HG02973 (cell line): ENCODE results near the gene EDA.
"Not testable (repeated sequence)": the region's sequence is repeated elsewhere in the genome, so short reads cannot be mapped to it uniquely, and the experiment has no call there.

ENCODE experiments used
- ATAC-seq: cut with Tn5 transposase; IDR thresholded peaks from one replicate; pipeline ENCODE4 v1.9.1; 2021; ENCODE audit warnings: moderate library complexity; ENCODE audit not compliant: unreplicated experiment

Gene EDA

DNA sequence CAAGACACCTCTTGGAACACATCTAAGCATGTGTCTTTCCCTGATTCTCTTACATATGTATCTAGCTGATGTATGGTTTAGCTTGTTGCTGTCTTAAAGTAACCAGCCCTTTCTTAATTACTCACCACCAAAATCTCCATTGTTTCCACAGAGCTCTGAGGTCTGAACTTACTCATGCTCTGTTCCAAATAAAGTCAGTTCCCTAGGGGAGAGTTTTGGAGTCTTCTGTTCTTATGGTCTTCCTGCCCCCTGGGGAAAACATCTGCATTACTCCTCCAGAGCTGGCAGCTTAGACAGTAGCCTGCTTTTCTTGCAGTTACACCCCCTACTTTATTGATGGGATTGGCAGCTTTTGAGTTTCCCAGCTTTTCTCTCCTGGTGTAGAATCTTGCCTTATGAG is 125.8 kb downstream of the EDA start:
- ATAC-seq: no peak

DNA sequence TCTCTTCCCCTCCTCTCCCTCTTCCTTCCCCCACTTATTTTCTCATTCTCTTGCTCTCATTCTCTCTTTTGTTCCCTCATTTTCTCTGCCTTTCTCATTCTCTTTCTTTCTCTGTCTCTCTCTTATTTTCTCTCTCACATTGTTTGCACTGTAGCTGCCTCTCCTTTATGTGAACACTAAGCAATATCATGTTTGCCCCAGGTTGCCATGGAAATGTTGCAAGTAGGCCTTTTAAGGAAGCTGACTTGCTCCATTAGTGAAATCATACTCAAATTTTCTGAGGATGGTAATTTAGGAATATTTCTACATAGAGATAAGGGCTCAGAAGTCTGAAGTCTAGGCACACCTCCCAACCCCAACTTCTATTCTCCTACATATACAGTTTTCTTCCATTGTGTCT is 130.1 kb downstream of the EDA start:
- ATAC-seq: no peak

DNA sequence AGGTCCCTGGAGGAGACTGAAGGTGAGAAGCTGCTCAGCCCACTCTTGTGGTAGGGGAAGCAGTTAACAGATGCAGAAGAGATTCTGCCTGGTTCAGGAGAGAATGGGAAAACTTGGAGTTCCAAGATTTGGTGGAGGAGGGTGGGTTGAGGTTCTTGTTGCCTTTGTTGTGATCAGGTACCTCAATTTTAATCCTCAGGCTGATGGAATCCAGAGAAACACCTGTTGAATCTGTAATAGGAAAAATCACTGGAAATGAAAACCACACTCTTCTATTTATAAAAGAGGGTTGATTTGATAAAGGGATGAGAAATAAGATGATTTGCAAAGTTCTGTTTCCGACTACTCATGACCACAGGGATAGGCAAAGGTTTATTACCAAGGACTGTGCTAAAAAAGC is 132.1 kb downstream of the EDA start:
- no peak for ATAC-seq

DNA sequence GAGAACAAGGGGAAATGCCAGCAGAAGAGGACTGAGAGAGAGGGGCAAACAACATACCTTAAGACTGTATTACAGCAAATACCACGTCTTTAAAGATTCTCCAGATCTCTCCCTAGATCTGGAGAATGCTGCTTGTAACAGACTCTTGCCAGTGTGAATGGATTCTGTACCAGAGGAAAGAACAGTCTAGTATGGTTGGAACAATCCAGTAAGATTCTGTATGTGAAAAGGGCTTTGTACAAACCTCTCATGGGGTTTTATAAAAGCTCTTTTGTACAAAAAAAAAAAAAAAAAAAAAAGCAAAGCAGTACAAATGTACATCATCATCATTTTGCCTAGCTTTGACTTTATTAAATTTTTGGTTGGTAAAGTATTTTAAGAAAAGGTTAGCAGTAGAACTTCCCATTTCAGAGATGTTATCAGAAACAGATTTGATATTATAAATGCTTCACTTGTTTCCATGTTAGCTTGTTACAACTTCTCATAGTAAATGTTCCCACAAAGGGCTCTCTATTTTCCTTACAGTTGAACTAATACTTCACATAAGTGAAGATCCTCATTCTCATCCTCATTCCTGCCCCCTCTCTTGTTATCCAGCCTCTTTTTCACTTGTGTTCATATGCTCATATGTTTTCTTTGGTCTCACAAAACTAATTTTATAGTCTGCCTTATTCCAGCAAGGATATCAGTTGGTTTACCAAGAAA is 144.2 kb downstream of the EDA start:
- ATAC-seq: no peak

DNA sequence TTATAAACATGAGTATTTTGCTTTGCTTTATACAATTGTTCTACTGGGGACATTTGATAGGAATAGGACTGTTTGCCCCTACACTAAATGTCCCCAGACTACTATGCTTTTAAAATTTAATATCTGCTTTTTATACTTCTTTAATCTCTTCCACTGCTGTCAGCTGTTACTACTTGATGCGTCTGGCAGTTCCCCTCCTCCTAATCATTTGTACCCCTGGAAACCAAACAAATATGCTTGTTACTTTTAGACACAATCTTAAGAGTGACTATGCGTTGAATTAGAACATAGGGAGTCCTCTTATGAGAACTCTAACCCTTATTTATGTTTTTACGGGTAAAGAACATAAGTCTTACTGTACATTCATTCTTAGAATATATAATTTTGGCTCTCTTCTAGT is 145.7 kb downstream of the EDA start:
- ATAC-seq: no peak

DNA sequence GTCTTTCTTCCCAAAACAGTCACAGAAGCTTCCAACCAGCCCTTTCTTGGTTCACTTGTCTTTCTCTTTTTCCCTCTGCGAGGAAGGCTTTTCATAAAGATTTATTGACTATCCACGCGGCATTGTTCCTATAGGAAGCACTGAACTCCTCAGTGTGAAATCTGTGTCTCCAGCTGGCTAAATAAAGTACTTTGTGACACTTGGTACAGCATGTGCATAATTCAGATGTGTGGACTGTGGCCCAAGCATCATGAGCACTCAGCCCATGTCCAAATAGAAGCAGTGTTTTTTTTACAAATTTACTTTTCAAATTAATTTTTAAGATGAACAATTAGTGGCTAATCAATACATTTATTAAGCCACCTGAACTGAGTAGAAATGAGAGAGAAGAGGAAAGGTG is 146.4 kb downstream of the EDA start:
- no peak for ATAC-seq

DNA sequence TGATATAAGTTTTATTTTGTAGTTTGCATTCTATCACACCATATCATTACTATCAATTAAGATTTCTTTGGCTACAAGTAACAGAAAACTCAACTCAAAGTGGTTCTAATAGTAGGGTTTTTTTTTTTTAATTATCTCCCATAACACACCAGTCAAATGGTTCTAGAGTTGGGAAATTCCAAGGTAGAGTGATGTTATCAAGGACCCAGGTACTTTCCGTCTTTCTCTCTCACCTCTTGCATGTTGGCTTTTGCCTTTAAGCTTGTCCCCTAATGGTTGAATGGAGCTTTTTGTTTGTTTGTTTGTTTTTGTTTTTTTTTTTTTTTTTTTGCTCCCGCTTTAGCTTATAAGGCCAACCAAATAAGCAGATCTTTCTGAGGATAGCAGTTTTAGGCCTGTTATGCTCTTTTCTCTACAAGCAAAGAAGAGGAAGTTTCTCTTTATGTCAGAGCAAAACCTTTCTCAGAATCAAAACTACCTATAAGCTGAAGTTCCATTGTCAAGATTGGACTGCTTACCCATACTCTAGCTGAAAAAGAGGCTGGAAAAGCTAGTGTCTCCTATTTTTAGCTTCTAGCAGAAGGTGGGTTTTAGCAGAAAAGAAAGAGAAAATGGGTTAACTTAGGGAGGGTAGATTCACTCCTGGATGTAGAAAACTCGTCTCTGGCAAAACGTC is 177.5 kb downstream of the EDA start:
- ATAC-seq: no peak

DNA sequence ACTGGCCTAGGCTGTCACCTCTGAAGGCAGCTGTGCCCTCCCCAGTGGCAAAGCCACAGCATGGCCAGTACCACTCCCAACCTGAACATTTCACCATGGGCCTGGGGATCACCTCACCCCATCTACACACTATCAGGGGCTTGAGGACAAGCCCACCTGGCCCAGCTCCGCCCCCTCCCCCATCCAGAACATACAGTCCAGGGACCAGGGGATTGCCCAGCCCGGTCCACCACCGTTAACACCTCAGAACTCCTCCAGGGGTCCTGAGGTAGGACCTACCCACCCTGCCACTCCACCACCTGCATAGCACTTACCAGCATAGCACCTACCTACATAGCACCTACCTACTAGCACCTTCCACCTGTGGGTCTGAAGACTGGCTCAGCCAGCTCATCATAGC is 179.8 kb downstream of the EDA start:
- no peak for ATAC-seq

DNA sequence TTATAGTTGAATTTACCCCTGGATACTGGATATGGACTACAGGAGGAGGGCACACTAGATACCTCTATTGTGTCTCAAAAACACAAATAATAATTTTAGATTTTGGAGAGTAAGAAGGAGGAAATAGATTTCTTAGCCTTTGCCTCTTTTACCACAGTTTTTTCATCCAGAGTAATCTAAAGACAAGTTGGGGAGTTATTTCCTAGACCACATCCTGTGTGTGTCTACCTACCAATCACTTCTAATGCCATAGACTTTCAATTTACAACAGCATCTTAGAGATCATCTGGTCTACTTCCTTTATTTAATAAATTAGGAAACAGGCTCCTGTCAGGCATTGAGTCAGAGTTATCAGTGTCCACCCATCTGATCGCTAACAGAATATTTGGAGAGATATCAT is 191.5 kb downstream of the EDA start:
- no peak for ATAC-seq

DNA sequence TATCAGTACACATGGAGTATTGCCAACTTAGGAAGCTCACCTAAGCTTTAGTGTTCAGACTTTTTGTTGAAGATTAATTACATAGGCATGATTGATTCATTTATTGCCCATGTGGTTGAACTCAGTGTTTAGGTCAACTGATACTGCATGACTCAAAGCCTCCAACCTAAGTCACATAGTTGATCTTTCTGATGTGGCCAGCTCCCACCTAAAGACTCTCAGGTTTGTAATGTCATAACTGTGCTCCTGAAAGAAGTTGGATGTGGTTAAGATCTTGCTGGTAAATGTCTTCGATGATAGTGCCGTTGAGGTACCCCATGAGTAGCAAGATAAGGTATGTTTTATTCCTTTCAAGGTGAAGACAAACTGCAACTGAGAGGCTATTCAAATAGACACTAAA is 192.5 kb downstream of the EDA start:
- no peak for ATAC-seq

DNA sequence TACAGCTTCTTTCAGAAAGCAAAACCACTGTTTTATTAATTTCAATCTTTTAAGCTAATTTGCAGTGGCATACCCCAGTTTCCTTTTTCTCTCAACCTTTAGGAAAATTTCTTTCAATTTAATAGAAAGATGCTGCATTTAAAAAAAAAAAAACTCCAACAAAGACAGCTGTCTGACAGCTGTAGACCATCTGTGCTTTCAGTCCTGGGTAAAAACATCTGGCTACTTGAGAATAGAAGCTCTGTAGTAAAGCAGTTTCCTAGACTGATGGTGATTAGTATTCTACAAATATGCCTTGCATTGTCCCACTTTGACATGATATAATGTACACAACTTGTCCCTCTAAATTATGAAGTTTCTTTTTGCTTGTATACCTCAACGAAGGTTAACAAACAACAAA is 197.8 kb downstream of the EDA start:
- ATAC-seq: no peak

DNA sequence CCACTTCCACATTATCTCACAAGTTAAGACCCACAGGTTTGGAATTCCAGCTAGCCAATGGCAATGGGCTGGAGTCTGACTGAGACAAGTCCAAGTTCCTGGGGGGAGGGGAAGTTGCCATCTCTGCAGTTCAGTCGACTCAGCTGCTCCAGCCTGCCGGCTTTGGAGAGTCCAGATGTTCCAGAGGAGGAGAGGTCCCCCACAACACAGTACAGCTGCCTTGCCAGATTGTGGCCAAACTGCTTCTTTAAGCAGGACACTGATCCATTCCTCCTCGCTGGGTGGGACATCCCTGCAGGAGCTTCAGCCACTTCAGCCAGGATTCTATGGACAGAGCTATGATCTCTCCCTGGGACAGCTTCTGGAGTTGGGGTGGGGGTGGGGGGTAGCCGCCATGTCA is 199.2 kb downstream of the EDA start:
- ATAC-seq: no peak

DNA sequence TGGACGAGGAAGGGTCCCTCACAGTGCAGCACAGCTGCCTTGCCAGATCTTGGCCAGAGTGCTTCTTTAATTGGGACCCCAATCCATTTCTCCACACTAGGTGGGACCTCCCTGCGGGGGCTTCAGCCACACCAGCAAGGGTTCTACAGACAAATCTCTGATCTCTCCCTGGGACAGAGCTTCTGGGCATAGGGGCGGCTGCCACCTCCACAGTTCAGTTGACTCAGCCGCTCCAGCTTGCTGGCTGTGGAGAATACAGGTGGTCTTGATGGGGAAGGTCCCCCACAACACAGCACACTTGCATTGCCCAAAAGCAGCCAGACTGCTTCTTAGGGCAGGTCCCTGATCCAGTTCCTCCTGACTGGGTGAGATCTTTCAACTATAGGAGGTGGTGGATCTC is 199.6 kb downstream of the EDA start:
- no peak for ATAC-seq

DNA sequence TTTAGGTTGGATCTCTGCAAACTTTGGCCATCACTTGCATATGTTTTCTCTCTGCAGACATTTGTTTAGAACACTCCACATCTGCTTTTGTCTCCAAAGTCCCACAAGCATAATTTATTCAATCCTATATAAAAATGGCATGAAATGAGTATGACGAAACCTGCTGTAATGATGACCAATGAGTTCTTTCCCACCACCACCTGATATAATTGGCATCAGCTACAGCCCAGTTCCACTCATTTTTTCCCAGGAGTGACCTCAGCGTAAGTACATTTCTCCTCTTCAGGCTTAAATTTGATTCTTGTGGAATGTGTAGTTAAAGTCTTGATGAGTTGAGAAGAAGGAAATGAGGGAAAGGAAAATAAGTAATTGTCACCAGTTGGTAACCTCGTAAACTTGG is 228.7 kb downstream of the EDA start:
- no peak for ATAC-seq

DNA sequence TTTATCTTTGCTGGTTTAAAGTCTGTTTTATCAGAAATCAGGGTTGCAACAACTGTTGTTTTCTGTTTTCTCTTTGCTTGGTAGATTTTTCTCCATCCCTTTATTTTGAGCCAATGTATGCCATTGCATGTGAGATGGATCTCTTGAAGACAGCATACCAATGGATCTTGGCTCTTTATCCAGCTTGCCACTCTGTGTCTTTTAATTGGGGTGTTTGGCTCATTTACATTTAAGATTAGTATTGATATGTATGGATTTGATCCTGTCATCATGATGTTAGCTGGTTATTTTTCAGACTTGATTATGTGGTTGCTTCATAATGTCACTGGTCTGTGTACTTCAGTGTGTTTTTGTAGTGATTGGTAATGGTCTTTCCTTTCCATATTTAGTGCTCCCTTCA is 244.1 kb downstream of the EDA start:
- not testable (repeated sequence) for ATAC-seq

DNA sequence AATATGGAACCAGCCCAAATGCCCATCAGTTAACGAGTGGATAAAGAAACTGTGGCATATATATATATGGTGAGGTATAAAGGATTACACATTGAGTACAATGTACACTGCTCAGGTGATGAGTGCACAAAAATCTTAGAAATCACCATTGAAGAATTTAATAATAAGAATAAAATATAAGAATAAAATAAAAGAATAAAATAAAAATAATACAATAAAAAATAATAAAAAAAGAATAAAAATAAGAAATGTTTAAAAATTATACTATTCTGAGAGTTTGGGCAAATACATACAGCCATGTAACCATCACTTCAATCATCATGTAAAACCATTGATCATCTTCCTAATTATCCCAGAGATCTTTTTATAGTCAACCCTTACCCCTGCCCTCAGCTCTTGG is 260.3 kb downstream of the EDA start:
- no peak for ATAC-seq

DNA sequence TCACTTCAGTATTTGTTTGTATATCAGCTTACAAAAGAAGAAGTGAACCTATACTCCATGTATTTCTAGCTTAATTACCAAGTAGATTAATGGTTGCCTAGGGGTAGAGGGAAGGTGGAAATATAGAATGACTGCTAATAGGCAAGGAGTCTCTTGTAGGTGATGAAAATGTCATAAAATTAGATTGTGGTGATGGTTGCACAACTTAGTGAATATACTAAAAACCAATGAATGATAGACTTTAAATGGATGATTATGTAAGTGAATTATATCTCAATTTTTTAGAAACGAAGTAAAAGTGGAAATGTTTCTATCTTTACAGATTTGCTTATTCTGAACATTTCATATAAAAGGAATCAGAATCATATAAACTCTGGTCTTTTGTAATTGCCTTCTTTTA is 268.3 kb downstream of the EDA start:
- no peak for ATAC-seq

DNA sequence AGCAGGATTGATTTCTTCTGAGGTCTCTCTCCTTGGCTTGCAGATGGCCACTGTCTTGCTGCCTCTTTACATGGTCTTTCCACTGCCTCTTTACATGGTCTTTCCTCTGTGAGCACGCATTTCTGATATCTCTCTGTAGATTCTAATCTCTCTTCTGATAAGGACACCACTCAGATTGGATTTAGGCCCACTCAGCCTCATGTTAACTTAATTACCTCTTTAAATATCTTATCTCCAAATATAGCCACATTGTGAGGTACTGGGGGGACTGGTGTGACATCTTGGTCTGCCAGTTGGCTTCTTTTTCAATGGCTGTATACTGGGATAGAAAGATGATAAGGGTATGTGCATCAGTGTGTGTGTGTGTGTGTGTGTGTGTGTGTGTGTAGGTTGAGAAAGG is 280.1 kb downstream of the EDA start:
- no peak for ATAC-seq

DNA sequence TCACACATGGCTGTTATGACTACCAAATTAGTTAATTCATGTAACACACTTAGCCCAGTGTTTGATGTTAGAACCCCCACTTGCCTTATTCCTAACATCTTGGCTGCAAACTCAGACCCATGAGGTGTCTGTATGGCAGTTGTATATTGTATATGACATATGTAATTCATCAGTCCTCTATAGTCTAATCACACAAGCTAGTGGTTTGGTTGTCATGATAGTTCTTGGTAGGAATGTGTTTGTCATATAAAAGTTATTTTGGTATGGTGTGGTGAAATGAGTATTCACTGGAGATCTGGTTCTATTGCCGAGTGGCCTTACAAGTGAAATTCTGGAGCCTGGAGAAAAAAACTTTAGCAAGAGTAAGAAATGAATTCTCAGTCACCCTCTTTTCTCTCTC is 284.6 kb downstream of the EDA start:
- ATAC-seq: no peak

DNA sequence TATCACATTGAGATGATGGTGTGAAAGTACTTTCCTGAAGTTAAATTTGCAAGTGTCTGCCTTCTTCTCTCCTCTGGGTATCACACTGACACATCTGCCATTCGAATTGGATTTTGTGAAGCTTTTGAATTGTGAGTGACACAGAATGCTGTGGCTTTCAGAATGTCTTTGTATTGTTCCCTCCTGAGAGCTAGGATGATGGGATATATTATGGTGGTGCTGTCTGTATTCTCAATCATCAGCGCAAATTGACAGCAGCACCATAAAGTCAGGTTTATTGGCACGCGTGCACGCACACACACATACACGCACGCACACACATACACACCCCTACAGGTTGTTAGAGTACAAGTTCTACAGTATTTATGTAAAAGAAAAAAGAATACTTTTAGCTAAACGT is 290.5 kb downstream of the EDA start:
- ATAC-seq: no peak

DNA sequence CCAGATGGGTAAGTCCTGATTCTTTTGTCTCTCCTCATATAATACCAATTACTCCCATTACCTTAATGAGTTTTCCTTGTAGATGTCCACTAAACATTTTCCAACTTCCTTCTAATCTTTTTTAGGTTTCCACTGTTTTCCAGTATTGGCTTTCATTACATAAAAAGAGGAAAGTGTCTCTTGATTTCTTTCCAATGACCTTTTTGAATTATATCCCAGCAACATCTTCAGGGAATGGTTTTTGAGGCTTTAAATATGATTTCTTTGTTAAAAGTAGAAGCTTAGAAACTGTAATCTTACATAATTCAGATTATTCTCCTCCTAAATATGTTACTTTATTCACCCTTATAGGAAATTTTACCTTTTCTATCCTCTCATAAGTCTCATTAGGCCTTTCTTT is 298.9 kb downstream of the EDA start:
- no peak for ATAC-seq

DNA sequence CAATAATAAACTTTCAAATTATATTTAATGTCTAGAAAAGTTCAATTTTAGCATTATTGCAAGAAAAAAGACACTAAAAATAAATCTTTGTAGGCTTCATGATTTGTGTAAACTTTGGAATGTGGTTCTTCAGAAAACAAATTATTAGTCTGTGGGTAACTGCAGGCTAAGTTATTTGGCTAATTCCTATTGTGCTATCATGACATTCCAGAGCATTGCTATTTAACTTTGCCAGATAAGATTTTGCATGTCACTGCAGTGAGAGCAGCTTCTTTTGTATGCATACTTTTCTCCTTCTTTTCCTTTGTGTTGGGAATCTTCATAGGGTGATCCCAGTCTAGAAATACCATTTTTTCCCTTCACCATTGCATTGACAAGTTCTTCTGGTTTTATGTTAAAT is 303.8 kb downstream of the EDA start:
- ATAC-seq: no peak

DNA sequence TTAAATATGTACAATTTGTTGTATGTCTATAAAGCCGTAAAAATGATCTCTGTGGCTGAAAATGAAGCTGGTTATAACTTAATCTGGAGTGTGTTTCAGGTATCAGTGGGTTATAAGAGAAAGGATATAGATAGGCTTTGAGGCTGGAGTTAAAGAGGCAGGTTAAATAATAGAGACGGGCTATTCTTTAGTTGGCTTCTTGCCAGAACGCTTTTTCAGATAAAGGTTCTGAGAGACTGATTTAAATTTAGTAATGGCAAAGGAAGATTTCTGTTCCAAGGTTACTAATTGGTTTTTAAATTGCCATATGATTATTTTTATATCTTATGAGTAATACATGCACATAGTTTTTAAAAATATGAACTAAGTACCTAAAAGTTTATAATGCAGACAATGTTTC is 316.4 kb downstream of the EDA start:
- no peak for ATAC-seq
